Lung (tissue), 12 donors: ENCODE results near the gene SCUBE3. TPM values are rescaled to one million over a fixed set of nuclear protein-coding genes. Genes with fewer than 3 reads are reported as not detected.

Source experiments
- ATAC-seq: fragments of 200-7000 bp; cut with Tn5 transposase; one replicate; pipeline ENCODE4 v1.9.1; 2020; ENCODE audit warnings: moderate number of reproducible peaks; ENCODE audit not compliant: insufficient read depth, low FRiP score
- DNase-seq, 3 donors: peaks; one replicate each; pipeline ENCODE4 v3.0.0-alpha.2; 2013 to 2017
- H3K27ac ChIP-seq, 2 donors: one replicate each; pipeline ENCODE4 v1.5.1; 2013; ENCODE audit warnings: mild to moderate bottlenecking in 2 of 2, moderate library complexity in 2 of 2, control low read depth in 1 of 2, inconsistent platforms in 1 of 2, low read depth in 1 of 2, low read length in 1 of 2
- H3K27me3 ChIP-seq, 3 donors: one replicate each; pipeline ENCODE4 v1.5.1; 2013; ENCODE audit warnings: low read length in 2 of 3; ENCODE audit not compliant: control insufficient read depth in 3 of 3, insufficient read depth in 3 of 3
- H3K36me3 ChIP-seq, 4 donors: one replicate each; pipeline ENCODE4 v1.5.1; 2013; ENCODE audit warnings: low read length in 4 of 4, mild to moderate bottlenecking in 1 of 4, moderate library complexity in 1 of 4; ENCODE audit not compliant: control insufficient read depth in 4 of 4, insufficient read depth in 4 of 4
- H3K4me1 ChIP-seq, 5 donors: one replicate each; pipeline ENCODE4 v1.5.1; 2013; ENCODE audit warnings: low read length in 5 of 5, mild to moderate bottlenecking in 2 of 5, moderate library complexity in 1 of 5; ENCODE audit not compliant: control insufficient read depth in 5 of 5, insufficient read depth in 5 of 5
- H3K4me3 ChIP-seq: one replicate; pipeline ENCODE4 v1.5.1; 2013; ENCODE audit warnings: mild to moderate bottlenecking, control low read depth, moderate library complexity
- H3K9ac ChIP-seq, 2 donors: one replicate each; pipeline ENCODE4 v1.5.1; 2013; ENCODE audit warnings: low read length in 2 of 2, control low read depth in 1 of 2; ENCODE audit not compliant: insufficient read depth in 1 of 2
- H3K9me3 ChIP-seq, 4 donors: one replicate each; pipeline ENCODE4 v1.5.1; 2013; ENCODE audit warnings: low read length in 3 of 4, mild to moderate bottlenecking in 1 of 4, moderate library complexity in 1 of 4; ENCODE audit not compliant: control insufficient read depth in 4 of 4, insufficient read depth in 3 of 4
- CTCF ChIP-seq: IDR thresholded peaks from 2 replicates; pipeline ENCODE4 v1.5.1; 2012; ENCODE audit warnings: mild to moderate bottlenecking; ENCODE audit errors: control extremely low read depth, extremely low read depth
- WGBS, 2 donors: extraction: QIAGEN DNeasy Blood & Tissue Kit; methylation state at CpG; one replicate each; pipeline ENCODE4 v1.1.7; 2013; 5-methylcytosine and 5-hydroxymethylcytosine counted together
- polyA plus RNA-seq, 2 donors: library from polyadenylated mRNA; stranded (reverse); fragments of 200-250 nt; gene quantifications; one replicate each; pipeline ENCODE4 v1.2.1, GENCODE V29; 2013
- total RNA-seq, 2 donors: library from RNA; depleted of rRNA in 1 of 2; stranded (reverse); fragments of >200 nt in 1 of 2; gene quantifications; one replicate each; pipeline ENCODE4 v1.2.1, GENCODE V29; 2014 to 2021
- donor health status: control.
- donor health status: control.
- donor health status: Bipolar disorder and iron deficiency.
- donor health status: healthy.
- donor health status: DM: yes; HTN: yes; CAD: no.

SCUBE3 gene
- total and polyA plus RNA-seq, 4 donors, result 0.02 to 2.1 (median 0.92) TPM

GRCh38 chr6:35195120-35195780 is 18.5 kb upstream of the SCUBE3 start:
- ATAC-seq, result no peak
- Histone ChIP-seq H3K9me3 (no peaks in the 10 kb centered on the region), H3K4me3 (no peak overlapping the region), H3K27me3 (no peaks in the 10 kb centered on the region), H3K4me1 (no peaks in the 10 kb centered on the region), H3K36me3 (no peaks in the 10 kb centered on the region), H3K27ac (no peak overlapping the region), H3K9ac (no peak overlapping the region)
- WGBS, 2 donors, result 84 to 86% methylated on average over 3 of the region's 3 CpGs
- no peak for TF ChIP-seq CTCF
- DNase-seq, result no peak

- DNase-seq (no peak), ATAC-seq (no peak)
- no peaks in the 10 kb centered on the region for H3K9me3 ChIP-seq
- no peaks in the 10 kb centered on the region for H3K4me1 ChIP-seq
- no peak overlapping the region for H3K4me3 ChIP-seq
- H3K9ac ChIP-seq, result no peak overlapping the region
- no peak for TF ChIP-seq CTCF
- no peak overlapping the region for H3K27ac ChIP-seq
- no peaks in the 10 kb centered on the region for H3K36me3 ChIP-seq
- no peaks in the 10 kb centered on the region for H3K27me3 ChIP-seq
- 76 to 78% methylated on average over 5 of the region's 5 CpGs for WGBS, 2 donors
These were observed 16.6 kb upstream of the SCUBE3 start for GRCh38 chr6:35197196-35197595.

DNA sequence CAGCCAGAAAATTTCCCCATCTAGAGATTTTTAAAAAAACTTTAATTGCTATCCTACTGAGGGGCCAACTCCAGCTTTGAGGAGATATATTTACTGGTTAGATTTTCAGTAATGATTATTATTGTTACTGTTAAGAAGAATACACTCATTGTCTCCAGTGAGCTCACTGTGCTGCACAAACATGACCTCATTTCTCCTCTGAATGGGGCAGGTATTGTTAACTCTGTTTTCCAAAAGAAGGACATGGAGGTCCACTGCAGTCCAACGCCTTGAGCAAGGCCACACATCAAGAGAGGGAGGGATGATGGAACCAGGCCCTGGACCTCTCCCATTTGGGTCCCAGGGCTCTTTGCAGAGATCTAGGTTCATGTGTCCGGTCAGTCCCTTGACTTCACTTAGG is 13.9 kb upstream of the SCUBE3 start:
- no peak overlapping the region for H3K9ac ChIP-seq
- WGBS, 2 donors, result 87 to 100% methylated on average over 2 of the region's 2 CpGs
- no peaks in the 10 kb centered on the region for H3K27me3 ChIP-seq
- no peaks in the 10 kb centered on the region for H3K4me1 ChIP-seq
- H3K9me3 ChIP-seq, result no peaks in the 10 kb centered on the region
- no peak overlapping the region for H3K27ac ChIP-seq
- DNase-seq (no peak), ATAC-seq (no peak)
- no peak overlapping the region for H3K4me3 ChIP-seq
- TF ChIP-seq CTCF, result no peak
- no peaks in the 10 kb centered on the region for H3K36me3 ChIP-seq

GRCh38 chr6:35202066-35202546 is 11.7 kb upstream of the SCUBE3 start:
- peaks cover 0 to 6% (median 0%) of the 10 kb centered on the region in 3 donors for H3K27me3 ChIP-seq
- DNase-seq (no peak), ATAC-seq (no peak)
- TF ChIP-seq CTCF, result no peak
- 70 to 78% methylated on average over 6 of the region's 6 CpGs for WGBS, 2 donors
- H3K4me1 ChIP-seq, result no peaks in the 10 kb centered on the region
- H3K9ac ChIP-seq, result no peak overlapping the region
- no peaks in the 10 kb centered on the region for H3K9me3 ChIP-seq
- no peaks in the 10 kb centered on the region for H3K36me3 ChIP-seq
- H3K27ac ChIP-seq, result no peak overlapping the region
- H3K4me3 ChIP-seq, result no peak overlapping the region
